Gastroesophageal sphincter (tissue), 3 donors: Measurements from ENCODE around the gene DTX4.

Experiments used
- EP300 ChIP-seq: sonication (generic); formaldehyde crosslinking; IDR thresholded peaks from one replicate; pipeline ENCODE4 v1.6.1; 2017; ENCODE audit warnings: antibody characterized with exemption, mild to moderate bottlenecking
- POLR2A ChIP-seq, 2 donors: fragments of 450-650 bp; IDR thresholded peaks; one replicate each; pipeline ENCODE4 v1.6.1; 2017; ENCODE audit warnings: antibody characterized with exemption in 2 of 2, mild to moderate bottlenecking in 2 of 2, moderate library complexity in 1 of 2
- POLR2AphosphoS5 ChIP-seq: sonication (generic); formaldehyde crosslinking; IDR thresholded peaks from one replicate; pipeline ENCODE4 v1.6.1; 2017; ENCODE audit warnings: antibody characterized with exemption
- TF ChIP-seq, protein P1 (sequence below), 4 experiments: fragments of 200-600 bp in 2 of 4; fragments of 450-650 bp in 2 of 4; sonication (generic) in 1 of 4; IDR thresholded peaks; one replicate each; pipeline ENCODE4 v1.5.1; 2017 to 2019; ENCODE audit warnings: antibody characterized with exemption in 4 of 4, mild to moderate bottlenecking in 2 of 4, moderate library complexity in 2 of 4

DNA sequence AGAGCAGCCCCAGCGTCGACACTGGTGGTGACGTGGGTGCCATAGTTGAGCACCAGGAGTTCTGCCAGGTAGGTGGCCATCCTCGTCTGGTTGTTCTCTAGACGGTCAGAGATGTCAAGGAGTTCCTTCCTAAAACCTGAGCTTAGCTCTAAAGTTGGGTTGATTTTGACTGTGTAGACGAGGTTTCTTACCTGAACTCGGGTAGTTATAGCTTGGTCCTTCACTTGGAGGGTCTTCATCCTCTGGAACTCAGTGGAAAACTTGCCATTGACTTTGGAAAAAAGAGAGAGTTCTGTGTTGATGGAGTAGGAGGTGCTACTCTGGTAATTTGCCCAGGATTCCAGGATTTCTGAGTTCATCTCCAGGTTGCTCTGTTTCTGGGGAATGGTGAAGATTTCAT is 40.3 kb downstream of the DTX4 start:
- TF ChIP-seq EP300 (no peak), POLR2AphosphoS5 (no peak), POLR2A (IDR thresholded peaks at IDR 0.05) (no peak)
- TF ChIP-seq, protein P1, sequence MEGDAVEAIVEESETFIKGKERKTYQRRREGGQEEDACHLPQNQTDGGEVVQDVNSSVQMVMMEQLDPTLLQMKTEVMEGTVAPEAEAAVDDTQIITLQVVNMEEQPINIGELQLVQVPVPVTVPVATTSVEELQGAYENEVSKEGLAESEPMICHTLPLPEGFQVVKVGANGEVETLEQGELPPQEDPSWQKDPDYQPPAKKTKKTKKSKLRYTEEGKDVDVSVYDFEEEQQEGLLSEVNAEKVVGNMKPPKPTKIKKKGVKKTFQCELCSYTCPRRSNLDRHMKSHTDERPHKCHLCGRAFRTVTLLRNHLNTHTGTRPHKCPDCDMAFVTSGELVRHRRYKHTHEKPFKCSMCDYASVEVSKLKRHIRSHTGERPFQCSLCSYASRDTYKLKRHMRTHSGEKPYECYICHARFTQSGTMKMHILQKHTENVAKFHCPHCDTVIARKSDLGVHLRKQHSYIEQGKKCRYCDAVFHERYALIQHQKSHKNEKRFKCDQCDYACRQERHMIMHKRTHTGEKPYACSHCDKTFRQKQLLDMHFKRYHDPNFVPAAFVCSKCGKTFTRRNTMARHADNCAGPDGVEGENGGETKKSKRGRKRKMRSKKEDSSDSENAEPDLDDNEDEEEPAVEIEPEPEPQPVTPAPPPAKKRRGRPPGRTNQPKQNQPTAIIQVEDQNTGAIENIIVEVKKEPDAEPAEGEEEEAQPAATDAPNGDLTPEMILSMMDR (IDR thresholded peaks at IDR 0.05) = no peak
